Skin epidermis (tissue), 12 donors: Measurements from ENCODE around the gene IL6R.

ENCODE experiments used
- H3K27ac ChIP-seq, 21 experiments: fragments of 200-600 bp; sonication (generic) in 11 of 21; one replicate each; pipeline ENCODE4 v1.5.0; 2020; ENCODE audit warnings: mild to moderate bottlenecking in 3 of 21, inconsistent platforms in 2 of 21, moderate library complexity in 2 of 21
- H3K4me3 ChIP-seq, 7 experiments: fragments of 200-600 bp; sonication (generic) in 2 of 7; one replicate each; pipeline ENCODE4 v1.5.0; 2020; ENCODE audit warnings: inconsistent platforms in 2 of 7, mild to moderate bottlenecking in 2 of 7, moderate library complexity in 1 of 7

Gene IL6R

GRCh38 chr1:154495496-154496273 lies 90.5 kb downstream of the IL6R start:
- Histone ChIP-seq H3K27ac (peak overlapping the region in 7 of 21 experiments; percentile 3 to 61 (median 35)), H3K4me3 (no peak overlapping the region)

DNA sequence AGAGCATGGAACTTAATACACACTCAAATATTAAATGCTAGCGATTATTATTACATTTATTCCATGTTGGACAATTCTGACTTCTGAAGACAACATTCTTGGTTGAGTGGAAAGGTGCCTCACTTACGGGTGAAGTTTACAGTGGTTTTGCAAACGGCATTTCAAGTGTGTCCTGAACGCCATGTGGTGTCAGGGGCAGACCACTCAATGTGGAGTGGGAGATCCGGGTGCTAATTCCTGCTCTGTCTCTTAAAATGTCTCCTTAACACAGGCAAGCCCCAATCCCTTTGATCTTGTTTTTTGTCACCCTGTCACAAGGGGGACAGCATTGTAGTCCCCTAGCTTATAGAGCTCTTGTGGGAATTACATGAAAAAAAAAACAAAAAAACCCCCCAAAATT lies 91.2 kb downstream of the IL6R start:
- H3K4me3 ChIP-seq = no peak overlapping the region

DNA sequence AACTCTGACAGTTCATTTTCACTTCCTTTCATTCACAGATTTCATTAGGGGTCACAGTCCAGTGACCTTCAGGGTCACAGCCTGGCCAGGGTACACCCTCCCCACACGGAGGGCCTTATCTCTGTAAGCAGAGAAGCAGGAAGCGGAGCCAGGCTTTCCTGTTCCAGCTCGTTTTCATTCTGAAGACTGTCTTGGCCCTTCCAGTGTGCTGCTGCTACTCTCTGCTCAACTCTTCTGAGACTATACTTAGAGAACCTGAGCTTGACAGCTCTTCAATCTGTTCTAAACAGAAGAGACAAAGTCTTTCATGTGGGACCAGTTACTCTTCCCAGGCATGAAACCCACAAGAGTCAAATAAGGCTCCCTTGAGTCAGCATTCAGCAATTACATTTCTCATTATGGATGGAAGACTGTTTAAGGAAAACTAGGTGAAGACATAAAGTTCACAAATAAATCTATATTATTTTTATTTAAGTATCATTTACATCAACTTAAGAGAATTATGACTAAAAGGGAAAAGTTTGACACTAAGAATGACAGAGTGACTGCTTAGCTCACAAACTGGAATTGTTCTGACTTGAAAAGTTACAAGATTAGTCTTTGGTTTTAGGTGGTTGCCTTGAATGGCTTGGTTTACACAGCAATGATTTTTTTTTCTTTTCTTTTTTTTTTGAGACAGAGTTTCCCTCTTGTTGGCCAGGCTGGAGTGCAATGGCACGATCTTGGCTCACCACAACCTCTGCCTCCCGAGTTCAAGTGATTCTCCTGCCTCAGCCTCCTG lies 92.1 kb downstream of the IL6R start:
- peak overlapping the region in 3 of 21 experiments; percentile 12 to 40 (median 27) for H3K27ac ChIP-seq
- no peak overlapping the region for H3K4me3 ChIP-seq

More for the DNA sequence above, 91.2 kb downstream of the IL6R start:
- H3K27ac ChIP-seq = peak overlapping the region in 3 of 21 experiments; percentile 11 to 35 (median 31)

GRCh38 chr1:154499446-154499845 lies 94.3 kb downstream of the IL6R start:
- Histone ChIP-seq H3K27ac (peak overlapping the region in 2 of 21 experiments; percentile 17 to 34), H3K4me3 (peak overlapping the region in 2 of 7 experiments; percentile 23 to 42)

DNA sequence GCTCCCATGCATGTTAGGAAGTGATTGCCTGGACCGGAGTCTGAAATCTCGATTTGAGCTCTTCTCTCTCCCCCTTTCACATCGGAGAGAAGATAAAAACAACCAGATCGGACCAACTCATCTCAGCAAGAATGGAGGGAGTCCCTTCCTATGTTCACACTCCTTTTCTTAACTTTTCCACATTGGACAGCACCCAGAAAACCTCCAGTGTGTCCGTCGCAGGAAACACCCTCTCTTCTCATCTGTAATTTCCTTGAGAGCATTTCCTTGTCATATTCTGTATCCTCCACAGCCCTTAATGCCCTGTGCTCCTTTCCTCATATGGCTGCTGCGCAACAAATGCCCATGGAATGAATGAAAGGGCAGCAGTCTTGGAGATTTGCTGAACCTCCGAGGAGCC lies 95.4 kb downstream of the IL6R start:
- H3K27ac ChIP-seq = peak overlapping the region in 2 of 21 experiments; percentile 37 to 81
- peak overlapping the region in 6 of 7 experiments; percentile 12 to 42 (median 34) for H3K4me3 ChIP-seq

DNA sequence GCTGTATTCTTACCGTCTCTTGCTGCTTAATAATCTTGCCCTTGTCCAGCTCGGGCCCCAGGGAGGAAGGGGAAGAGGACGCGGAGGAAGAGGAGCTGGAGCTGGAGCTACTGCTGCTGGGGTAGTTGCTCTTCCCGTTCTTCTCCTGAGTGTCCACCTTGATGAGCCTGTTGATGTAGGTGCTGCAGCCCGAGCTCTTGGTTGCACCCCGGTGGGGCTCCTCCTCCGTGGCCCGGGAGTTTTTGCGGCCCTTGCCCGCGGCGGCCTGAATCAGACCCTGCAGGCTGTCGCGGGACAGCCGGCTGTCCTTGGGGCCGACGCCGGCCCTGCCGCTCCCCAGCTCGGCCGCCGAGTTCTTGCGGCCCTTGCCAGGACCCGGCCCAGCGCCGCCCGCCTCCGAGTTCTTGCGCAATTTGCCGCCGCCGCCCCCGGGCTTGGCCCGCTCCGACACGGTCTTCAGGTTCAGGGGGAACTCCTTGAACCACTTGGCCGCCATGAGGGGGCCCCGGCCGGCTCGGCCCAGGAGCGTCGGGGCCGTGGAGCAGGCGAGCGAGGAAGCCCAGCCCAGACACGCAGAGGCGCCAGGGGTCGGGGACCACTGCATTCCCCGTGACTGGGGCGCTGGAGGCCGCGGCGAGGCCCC lies 96.4 kb downstream of the IL6R start:
- Histone ChIP-seq H3K4me3 (peak overlapping the region; percentile 12 to 42 (median 32)), H3K27ac (peak overlapping the region in 19 of 21 experiments; percentile 8 to 84 (median 60))

DNA sequence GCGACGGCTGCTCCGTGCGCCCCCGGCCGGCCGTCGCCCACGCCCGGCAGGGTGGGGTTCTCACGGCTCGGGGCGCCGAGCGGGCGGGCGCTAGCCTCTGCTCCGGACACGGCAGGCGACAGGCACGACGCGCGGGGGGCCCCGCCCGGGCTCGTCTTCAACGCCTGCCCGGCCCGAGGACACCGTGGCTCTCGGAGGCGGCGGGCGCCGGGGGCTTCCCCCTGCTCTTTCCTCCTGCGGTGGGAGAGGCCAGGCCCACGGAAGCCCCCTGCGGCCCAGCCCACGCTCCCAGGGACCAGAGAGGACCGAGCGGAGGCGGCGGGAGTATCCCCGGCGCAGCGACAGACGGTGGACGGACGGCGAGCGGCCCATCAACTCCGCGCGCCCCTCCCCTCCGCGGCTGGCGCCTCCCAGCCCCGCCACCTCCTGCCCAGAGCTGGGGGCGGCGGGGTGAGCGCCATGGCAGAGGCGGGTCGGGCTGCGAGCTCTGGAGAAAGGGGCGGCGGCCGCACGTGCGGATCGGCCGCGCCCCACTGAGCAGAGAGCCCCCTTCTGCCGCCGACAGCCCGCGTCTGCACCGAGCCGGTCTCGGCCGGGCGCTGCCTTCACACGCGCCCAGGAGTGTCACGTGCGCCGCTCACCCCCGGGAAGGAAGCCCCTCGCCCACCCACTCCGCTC lies 97.1 kb downstream of the IL6R start, which contains the start of the genes SHE and TDRD10:
Gene SHE (minus strand): TSS at position 347 of the 678 bp plus-strand sequence. CDS start 386 bp downstream, outside the sequence.
Gene TDRD10 (plus strand): TSS at position 154 of the 678 bp plus-strand sequence. CDS start 4,685 bp downstream, outside the sequence.
- Histone ChIP-seq H3K4me3 (peak within 1 kb of the TSS; percentile 12 to 42 (median 32)), H3K27ac (peak within 1 kb of the TSS in 19 of 21 experiments; percentile 8 to 84 (median 60))

DNA sequence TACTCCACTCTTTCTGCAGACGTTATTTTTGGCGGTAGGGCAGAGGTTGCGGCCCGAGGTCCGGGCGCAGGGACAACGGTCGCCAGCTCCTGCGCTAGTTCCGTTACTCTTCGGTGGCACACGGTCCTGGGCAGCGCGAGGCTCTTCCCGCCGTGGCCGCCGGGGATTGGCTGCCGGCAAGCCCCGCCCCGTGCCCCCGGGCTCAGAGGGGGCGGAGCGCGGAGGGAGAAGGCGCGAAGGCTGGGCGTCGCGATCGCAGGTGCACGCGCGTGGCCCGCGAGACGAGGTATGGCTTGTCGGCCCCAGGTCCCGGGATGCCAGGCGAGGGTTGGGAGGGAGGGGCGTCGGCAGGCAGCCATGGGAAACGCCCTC lies 97.6 kb downstream of the IL6R start:
- Histone ChIP-seq H3K27ac (peak overlapping the region in 5 of 21 experiments; percentile 12 to 81 (median 77)), H3K4me3 (peak overlapping the region in 6 of 7 experiments; percentile 12 to 42 (median 34))

- H3K27ac ChIP-seq = no peak overlapping the region
- H3K4me3 ChIP-seq = no peak overlapping the region
These were observed 98.8 kb downstream of the IL6R start for GRCh38 chr1:154503898-154504297.

GRCh38 chr1:154512760-154513159 lies 107.6 kb downstream of the IL6R start:
- no peak overlapping the region for H3K4me3 ChIP-seq
- no peak overlapping the region for H3K27ac ChIP-seq

GRCh38 chr1:154514066-154514553 lies 109.0 kb downstream of the IL6R start:
- Histone ChIP-seq H3K4me3 (no peak overlapping the region), H3K27ac (no peak overlapping the region)

DNA sequence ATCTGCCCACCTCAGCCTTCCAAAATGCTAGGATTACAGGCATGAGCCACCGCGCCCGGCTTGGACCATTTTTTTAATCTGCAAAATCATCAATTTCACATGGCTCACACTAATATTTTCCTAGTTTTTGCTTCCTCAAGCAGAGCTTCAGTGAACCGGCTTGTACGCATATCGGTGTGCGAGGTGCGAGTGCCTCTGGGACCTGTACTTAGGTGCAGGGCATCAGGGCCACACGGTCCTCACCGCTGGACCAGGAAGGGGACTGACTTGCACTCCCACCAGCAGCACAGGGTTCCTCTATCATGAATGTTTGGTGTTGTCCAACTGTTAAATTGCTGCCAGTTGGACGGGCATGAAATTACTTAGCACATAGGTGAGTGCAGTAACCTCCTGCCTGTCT lies 112.5 kb downstream of the IL6R start:
- no peak overlapping the region for H3K4me3 ChIP-seq

More for the DNA sequence above, 112.5 kb downstream of the IL6R start:
- no peak overlapping the region for H3K27ac ChIP-seq
